Fibroblast of lung (primary cell): ENCODE results near the gene MRPS35. TPM values are rescaled to one million over a fixed set of nuclear protein-coding genes. Genes with fewer than 3 reads are reported as not detected.
A peak's percentile ranks its signal among the peaks of the same experiment; 100 is the strongest.

Experiments
- DNase-seq, 2 donors: peaks; one replicate each; pipeline versions ENCODE4 v3.0.0 to v3.0.0-alpha.2; 2010; ENCODE audit warnings: low read depth in 2 of 2
- H2AFZ ChIP-seq: 2 replicates; pipeline ENCODE4 v1.5.1; 2012; ENCODE audit warnings: low read length, control low read depth, inconsistent platforms
- H3K27ac ChIP-seq: 2 replicates; pipeline ENCODE4 v1.5.1; 2011; ENCODE audit warnings: low read length, control low read depth; ENCODE audit not compliant: insufficient read depth
- H3K27me3 ChIP-seq: 2 replicates; pipeline ENCODE4 v1.5.1; 2011; ENCODE audit warnings: mild to moderate bottlenecking, low read length; ENCODE audit not compliant: control insufficient read depth, insufficient read depth
- H3K36me3 ChIP-seq: 2 replicates; pipeline ENCODE4 v1.5.1; 2011; ENCODE audit warnings: low read length; ENCODE audit not compliant: control insufficient read depth, insufficient read depth
- H3K4me1 ChIP-seq: 2 replicates; pipeline ENCODE4 v1.5.1; 2011; ENCODE audit warnings: low read length; ENCODE audit not compliant: control insufficient read depth, insufficient read depth; ENCODE audit errors: extremely low read depth
- H3K4me2 ChIP-seq: 2 replicates; pipeline ENCODE4 v1.5.1; 2011; ENCODE audit warnings: low read length, control low read depth; ENCODE audit not compliant: insufficient read depth; ENCODE audit errors: extremely low read depth
- H3K4me3 ChIP-seq, 4 experiments: fragments of 200-600 bp in 1 of 4; sonication (generic) in 1 of 4; replicated peaks in 1 of 4; 2 replicates each; pipeline ENCODE4 v1.5.1; 2011 to 2016; ENCODE audit warnings: low read length in 4 of 4, low read depth in 3 of 4, mild to moderate bottlenecking in 3 of 4, control low read depth in 2 of 4, inconsistent platforms in 1 of 4, mixed read lengths in 1 of 4; ENCODE audit not compliant: insufficient read depth in 1 of 4; ENCODE audit errors: control extremely low read depth in 1 of 4
- H3K79me2 ChIP-seq: 2 replicates; pipeline ENCODE4 v1.5.1; 2012; ENCODE audit warnings: mild to moderate bottlenecking, low read length, inconsistent platforms; ENCODE audit not compliant: control insufficient read depth, insufficient read depth
- H3K9ac ChIP-seq: 2 replicates; pipeline ENCODE4 v1.5.1; 2011; ENCODE audit warnings: mild to moderate bottlenecking, low read length, control low read depth; ENCODE audit not compliant: insufficient read depth
- H3K9me3 ChIP-seq: 2 replicates; pipeline ENCODE4 v1.5.1; 2012; ENCODE audit warnings: low read depth, low read length; ENCODE audit not compliant: control insufficient read depth, insufficient read depth
- H4K20me1 ChIP-seq: 2 replicates; pipeline ENCODE4 v1.5.1; 2011; ENCODE audit warnings: low read length; ENCODE audit not compliant: control insufficient read depth, insufficient read depth; ENCODE audit errors: extremely low read depth
- EZH2 ChIP-seq: IDR thresholded peaks from 2 replicates; pipeline ENCODE4 v1.5.1; 2012; ENCODE audit warnings: low read length, control low read depth, mild to moderate bottlenecking; ENCODE audit errors: missing control alignments
- polyA plus RNA-seq, 2 donors: library from polyadenylated mRNA; depleted of rRNA in 1 of 2; stranded (reverse) in 1 of 2; unstranded in 1 of 2; fragments of >200 nt; gene quantifications; 2 replicates each; pipeline ENCODE4 v1.2.1, GENCODE V29; 2011 to 2012; ENCODE audit warnings: missing spikeins in 1 of 2
- total RNA-seq: library from RNA; depleted of rRNA; stranded (reverse); fragments of >200 nt; gene quantifications from 2 replicates; pipeline ENCODE4 v1.2.1, GENCODE V29; 2014
- TF ChIP-seq, protein P1 (sequence below), 2 donors: IDR thresholded peaks in 1 of 2; conservative IDR thresholded peaks in 1 of 2; 1 replicate in 1 of 2; 2 replicates in 1 of 2; pipeline ENCODE4 v1.5.1; 2011 to 2012; ENCODE audit warnings: low read length in 2 of 2, control low read depth in 1 of 2, inconsistent platforms in 1 of 2, low read depth in 1 of 2, mild to moderate bottlenecking in 1 of 2

Gene MRPS35
- total and polyA plus RNA-seq, 2 donors (not counting 1 experiment from before 2014, with no cell fraction given) = 52.5 to 70.7 TPM

DNA sequence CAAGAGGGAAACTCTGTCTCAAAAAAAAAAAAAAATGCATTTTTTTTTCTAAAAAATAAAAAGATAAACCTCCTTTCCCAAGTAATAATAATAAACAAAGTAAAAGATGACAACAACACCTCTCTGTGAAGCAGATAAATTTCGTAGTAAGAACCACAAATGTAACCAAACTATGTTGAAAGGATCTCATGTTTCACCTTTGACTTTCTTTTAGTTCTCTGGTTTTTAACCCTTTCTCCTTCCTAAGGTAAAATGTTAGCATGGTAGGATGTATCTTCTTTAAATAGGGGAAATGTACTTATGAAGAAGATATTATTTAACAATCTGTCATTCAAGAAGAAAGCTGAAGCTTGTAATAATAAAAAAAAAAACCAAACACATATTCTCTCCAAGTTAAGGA lies 67.6 kb downstream of the MRPS35 start:
- Histone ChIP-seq H3K79me2 (peaks cover 25% of the 10 kb centered on the region), H3K9me3 (no peaks in the 10 kb centered on the region), H3K4me2 (no peak overlapping the region), H3K4me1 (peaks cover 2% of the 10 kb centered on the region), H3K36me3 (no peaks in the 10 kb centered on the region), H3K27ac (no peak overlapping the region), H3K9ac (no peak overlapping the region), H3K27me3 (no peaks in the 10 kb centered on the region), H3K4me3 (no peak overlapping the region), H2AFZ (no peak overlapping the region), H4K20me1 (no peaks in the 10 kb centered on the region)
- TF ChIP-seq EZH2 = no peak
- TF ChIP-seq, protein P1, sequence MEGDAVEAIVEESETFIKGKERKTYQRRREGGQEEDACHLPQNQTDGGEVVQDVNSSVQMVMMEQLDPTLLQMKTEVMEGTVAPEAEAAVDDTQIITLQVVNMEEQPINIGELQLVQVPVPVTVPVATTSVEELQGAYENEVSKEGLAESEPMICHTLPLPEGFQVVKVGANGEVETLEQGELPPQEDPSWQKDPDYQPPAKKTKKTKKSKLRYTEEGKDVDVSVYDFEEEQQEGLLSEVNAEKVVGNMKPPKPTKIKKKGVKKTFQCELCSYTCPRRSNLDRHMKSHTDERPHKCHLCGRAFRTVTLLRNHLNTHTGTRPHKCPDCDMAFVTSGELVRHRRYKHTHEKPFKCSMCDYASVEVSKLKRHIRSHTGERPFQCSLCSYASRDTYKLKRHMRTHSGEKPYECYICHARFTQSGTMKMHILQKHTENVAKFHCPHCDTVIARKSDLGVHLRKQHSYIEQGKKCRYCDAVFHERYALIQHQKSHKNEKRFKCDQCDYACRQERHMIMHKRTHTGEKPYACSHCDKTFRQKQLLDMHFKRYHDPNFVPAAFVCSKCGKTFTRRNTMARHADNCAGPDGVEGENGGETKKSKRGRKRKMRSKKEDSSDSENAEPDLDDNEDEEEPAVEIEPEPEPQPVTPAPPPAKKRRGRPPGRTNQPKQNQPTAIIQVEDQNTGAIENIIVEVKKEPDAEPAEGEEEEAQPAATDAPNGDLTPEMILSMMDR (conservative IDR thresholded peaks at IDR 0.05 in 1 of 2, IDR thresholded peaks at IDR 0.05 in 1 of 2; ENCODE audit: low read depth in 1 of 2, low read length in 2 of 2) = no peak
- no peak for DNase-seq

DNA sequence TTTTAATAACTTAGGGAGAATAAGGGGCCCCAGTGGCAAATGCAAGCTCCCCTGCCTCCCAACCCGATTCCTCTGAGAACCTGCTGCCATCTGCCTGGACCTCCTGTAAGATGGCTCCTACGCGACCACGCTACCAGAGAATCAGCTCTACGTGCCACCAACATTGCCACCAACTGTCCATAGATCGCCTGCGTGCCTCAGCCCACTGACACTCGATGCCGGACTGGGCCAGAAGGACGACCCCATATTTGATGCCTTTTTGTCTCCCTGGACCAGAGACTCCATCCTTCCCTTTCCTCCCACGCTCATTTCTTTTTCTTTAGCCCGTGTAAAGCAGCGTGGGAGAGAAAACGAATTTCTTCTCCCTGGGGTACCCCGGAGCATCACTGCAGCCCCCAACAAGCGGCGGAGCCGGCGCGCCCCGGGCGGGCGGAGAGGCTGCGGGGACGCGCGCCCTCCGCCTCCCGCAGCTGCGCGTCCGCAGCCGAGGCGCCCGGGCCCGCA lies 68.8 kb downstream of the MRPS35 start:
- peak; percentile 18 to 30 for DNase-seq
- peaks cover 33% of the 10 kb centered on the region for H3K79me2 ChIP-seq

DNA sequence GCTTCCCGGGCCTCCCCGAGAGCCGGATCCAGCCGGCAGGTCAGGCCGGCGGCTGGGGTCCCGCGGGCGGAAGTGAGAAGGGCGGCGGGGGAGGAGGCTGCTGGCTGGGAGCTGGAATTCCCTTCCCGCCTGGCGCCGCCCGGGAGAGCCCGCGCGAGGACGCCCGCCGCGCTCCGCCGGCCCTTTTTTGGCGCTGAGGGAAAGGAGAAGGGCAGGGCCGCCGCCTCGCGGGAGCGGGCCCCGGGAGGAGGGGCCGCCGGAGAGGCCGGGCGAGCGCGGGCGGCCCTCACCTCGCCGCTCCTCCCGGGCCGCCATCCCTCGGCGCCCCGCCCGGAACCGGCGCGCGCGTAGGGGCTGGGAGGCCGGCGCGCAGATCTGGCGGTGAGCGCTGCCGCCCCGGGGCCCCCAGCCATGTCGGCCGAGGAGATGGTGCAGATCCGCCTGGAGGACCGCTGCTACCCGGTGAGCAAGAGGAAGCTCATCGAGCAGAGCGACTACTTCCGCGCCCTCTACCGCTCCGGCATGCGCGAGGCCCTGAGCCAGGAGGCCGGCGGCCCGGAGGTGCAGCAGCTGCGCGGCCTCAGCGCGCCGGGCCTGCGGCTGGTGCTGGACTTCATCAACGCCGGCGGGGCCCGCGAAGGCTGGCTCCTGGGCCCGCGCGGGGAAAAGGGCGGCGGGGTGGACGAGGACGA lies 69.4 kb downstream of the MRPS35 start, which contains the start of the genes KLHL42 and MANSC4:
TSS of gene KLHL42 (plus strand) at position 314 of the 692 bp plus-strand sequence. CDS start at position 412, 98 bp downstream.
TSS of gene MANSC4 (minus strand) at position 317 of the 692 bp plus-strand sequence. CDS start 8,960 bp downstream, outside the sequence.
- H3K4me3 ChIP-seq = peak within 1 kb of the TSS; percentile 72 to 86 (median 82)
- TF ChIP-seq EZH2 = no peak

More for the DNA sequence above, 68.8 kb downstream of the MRPS35 start:
- Histone ChIP-seq H3K27ac (peak overlapping the region; percentile 77), H3K4me1 (peaks cover 2% of the 10 kb centered on the region), H3K9ac (peak overlapping the region; percentile 83), H3K27me3 (no peaks in the 10 kb centered on the region), H4K20me1 (no peaks in the 10 kb centered on the region), H3K36me3 (no peaks in the 10 kb centered on the region), H3K4me3 (peak overlapping the region; percentile 46 to 86 (median 78)), H2AFZ (peak overlapping the region; percentile 97), H3K4me2 (peak overlapping the region; percentile 80), H3K9me3 (no peaks in the 10 kb centered on the region)
- TF ChIP-seq, protein P1 (conservative IDR thresholded peaks at IDR 0.05 in 1 of 2, IDR thresholded peaks at IDR 0.05 in 1 of 2; ENCODE audit: low read depth in 1 of 2, low read length in 2 of 2) = no peak
- no peak for TF ChIP-seq EZH2

More for the DNA sequence above, 69.4 kb downstream of the MRPS35 start, which contains the start of the genes KLHL42 and MANSC4:
- peak within 1 kb of the TSS; percentile 97 for H2AFZ ChIP-seq
- H3K79me2 ChIP-seq = peaks cover 36% of the 10 kb centered on the region
- H3K4me2 ChIP-seq = peak within 1 kb of the TSS; percentile 98
- H3K9ac ChIP-seq = peak within 1 kb of the TSS; percentile 83
- H3K27ac ChIP-seq = peak within 1 kb of the TSS; percentile 77
- H3K9me3 ChIP-seq = no peaks in the 10 kb centered on the region
- H3K4me1 ChIP-seq = peaks cover 2% of the 10 kb centered on the region
- H3K36me3 ChIP-seq = no peaks in the 10 kb centered on the region
- DNase-seq = peak; percentile 75 to 81
- H3K27me3 ChIP-seq = no peaks in the 10 kb centered on the region
- H4K20me1 ChIP-seq = no peaks in the 10 kb centered on the region
